Stimulated activated CD4-positive, alpha-beta T cell treated with anti-CD3 and anti-CD28 coated beads, Interleukin-1b, Interleukin-23, amount 100 ng/mL, for 4 hours (primary cell): ENCODE measurements around the gene DENND4B.

Experiments used
- DNase-seq, 2 donors: peaks; one replicate each; pipeline ENCODE4 v3.0.0-alpha.2; 2020; ENCODE audit warnings: low read depth in 2 of 2

DENND4B gene

DNA sequence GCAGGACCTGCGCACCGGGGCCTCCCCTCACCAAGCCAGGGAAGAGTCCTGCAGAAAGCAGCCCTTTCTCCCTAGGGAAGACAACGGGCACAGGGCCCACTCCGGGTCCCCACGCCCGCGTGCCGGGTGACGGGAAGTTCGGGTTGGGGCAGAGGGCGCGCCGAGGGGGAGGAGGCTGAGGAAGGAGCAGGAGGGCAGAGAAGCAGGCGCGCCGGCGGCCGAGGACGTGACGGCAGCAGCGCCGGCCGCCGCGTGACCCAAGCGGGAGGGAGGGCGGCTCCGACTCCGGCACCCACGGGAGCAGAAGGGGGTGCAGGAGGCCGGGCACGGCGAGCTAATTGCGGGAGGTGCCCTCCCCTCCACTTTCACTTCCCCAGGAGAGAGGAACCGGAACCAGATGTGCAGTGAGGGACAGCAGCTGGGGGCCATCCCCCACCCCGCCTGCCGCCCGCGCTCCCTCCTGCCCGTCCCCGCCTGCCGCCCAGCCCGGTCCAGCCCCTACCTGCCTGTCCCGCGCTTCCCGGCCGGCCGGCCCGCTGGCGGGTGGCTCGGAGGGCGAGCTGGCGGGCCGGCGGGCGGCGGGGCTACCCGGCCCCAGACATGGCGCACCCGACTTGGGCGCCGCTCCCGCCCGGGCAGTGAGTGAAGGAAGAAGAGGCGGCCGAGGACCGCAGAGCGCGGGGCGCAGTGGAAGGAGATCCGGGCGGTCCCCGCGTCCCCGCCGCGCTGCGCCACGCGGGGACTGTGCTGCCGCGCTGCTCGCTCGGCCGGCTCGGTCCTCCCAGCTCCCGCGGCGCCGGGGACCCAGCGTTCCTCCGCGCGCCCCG, 510 bp downstream of the DENND4B start:
- peak; percentile 41 to 62 for DNase-seq

DNA sequence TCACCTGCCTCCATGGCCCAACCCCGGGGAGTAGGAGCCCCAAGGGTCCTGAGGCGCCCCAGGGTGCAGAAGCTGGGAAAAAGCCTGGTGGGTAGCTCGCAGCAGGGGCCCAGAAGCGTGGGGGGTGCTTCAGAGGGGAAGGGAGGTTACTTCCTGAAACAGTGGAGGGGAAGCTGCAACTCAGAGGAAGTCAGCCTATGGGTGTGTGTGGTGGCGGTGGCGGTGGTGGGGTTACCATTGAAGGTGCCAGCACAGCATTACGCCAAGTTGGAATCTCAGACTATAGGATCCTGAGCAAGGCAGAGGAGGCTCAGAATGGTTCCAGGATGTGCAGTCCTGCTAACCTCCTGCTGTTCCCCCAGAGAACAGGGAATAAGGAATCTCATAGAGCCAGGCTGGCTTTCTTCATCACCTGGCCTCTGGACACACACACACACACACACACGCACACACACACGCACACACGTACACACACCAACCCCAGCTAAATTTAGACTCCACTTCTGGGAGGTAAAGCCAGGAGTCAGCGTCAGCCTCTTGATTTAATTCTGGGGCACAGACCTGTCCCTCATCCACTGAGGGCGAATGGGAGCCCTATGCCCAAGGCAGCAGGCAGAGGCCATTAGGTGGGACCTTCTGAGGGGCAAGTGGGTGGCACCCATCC, 1.3 kb downstream of the DENND4B start:
- DNase-seq: peak; percentile 53 to 56

DNA sequence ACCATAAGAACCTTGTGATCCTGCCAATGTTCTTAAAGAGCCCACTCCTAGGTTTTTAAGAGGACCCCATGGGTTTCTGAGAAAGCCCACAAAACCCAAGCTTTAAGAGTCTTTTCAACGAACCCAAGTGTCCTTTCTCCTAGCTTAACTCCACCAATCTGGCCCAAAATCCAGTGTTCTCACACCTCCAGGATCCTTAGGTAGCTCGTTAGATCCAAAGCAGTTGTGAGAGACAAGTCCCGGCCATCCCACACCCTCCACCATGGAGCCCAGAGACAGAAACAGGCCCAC, 1.7 kb downstream of the DENND4B start:
- DNase-seq: no peak

DNA sequence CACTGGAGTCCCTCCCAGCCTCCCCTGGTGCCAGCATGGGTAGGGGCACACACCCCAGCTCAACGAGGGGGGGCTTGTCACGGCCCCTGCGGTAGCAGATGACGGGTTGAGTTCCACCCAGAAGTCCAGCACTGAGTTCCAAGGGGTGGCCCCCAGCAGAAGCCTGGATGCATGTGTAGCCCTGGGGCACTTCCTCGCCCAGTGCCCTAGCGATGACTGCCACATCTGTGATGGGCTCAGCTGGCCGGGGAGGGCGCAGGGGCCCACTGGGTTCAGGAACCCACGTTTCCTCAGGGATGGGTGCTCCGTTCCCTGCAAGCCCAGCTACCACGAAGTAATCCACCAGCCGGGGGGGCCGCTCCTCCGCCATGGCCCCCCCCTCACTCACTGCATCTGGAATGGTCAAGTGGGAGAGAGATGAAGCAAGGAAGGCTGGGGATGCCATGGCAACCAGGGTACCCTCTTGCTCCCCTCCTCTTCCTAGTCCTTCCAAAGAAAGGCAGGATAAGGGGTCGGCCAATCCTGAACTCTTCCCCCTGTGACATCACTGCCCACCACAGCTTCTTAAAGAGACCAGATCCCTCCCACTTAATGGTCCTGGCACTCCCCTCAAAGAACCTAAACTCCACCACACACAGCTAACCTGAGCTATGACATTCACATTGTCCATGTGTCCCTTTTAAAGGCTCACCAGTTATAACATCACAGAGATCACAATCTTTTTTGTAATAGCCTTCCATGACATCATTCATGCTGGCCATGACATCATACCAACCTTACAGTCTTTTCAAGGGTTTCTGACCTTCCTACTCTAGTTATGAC, 2.3 kb downstream of the DENND4B start:
- no peak for DNase-seq

DNA sequence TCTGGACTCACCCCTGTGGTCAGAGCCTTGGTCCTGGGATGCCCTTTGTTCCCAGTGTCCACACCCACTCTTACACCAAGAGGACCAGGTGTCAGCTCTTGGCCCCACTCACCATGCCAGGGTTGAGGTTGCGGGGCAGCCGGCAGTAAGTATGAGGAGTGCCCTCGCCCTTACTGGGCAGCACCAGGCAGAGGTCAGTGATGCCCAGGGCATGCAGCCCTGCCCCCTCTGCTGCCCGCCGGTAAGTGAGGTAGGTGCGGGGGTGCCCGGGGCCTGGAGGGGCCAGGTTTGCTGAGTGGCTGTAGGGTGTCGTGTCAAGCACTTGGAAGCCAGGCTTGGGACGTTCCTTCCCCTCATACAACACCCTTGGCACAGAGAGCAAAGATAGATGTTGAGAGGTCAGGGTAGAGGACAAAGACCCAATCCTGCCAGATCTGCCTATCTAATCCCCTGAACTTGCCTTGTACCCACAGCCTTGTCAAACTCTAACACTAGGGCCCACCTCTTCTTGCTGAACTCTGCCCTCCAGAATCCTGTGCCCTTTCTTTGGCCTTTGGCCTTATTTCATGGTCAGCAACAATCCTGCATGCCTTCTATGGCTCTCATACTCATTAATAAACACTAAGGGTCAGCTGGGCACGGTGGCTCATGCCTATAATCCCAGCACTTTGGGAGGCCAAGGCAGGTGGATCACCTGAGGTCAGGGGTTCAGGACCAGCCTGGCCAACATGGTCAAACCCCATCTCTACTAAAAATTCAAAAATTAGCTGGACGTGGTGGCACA, 3.6 kb downstream of the DENND4B start:
- no peak for DNase-seq

DNA sequence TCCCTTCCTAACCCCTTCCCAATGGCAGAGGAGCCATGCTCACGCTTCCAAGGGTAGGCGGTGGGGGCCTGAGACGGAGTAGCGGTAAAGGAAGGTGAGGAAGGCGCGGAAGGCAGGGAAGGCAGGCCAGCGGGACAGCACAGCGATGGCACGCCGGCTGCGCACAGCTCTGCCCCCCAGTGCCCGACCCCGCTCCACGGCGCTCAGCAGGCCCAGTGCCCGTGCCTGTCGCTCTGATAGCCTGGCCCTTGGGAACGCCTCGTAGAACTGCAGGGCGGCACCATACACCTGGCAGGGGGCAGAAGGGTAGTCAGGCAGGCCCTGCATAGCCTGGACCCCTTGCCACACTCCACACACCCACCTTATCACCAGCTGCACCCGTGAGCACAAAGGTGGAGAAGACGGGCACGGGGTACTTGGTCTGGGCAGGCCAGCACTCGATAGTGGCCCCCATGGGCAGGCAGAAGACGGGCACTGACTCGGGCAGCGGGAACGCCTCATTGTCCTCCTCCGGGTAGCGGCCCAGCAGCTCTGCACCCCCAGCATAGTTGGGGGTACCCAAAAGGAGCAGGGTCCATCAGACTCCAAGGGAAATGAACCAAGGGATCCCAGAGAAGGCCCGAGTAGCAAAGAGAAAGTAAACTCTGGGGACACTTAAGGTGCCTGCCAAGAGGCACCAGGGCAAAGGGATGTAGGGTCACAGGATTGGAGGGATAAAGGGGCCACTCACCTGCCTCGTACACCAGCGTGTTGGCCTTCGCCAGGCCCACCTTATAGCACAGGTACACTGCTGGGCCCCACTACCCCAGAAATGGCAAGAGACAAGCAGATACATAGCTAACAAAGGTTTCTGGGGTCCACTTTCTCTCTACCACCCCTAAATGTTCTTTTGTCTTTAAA, 4.4 kb downstream of the DENND4B start:
- DNase-seq: no peak

DNA sequence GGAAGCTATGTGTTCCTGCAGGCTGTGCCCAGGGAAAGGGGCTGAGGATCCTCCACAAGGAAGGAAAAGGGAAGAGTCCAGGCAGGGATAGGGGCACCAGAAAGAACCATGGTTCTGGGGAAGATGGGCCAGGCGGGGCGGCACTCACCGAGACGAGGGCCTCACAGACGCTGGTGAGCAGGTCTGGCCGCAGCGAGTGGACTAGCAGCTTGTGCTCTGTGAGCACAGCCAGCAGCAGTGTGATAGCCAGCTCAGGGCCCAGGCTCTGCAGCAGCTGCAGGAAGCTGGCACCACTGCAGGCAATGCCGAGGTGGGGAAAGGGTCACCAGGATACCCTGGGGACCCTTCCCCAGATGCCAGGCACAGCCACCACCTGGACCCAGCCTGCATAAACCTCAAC, 5.8 kb downstream of the DENND4B start:
- no peak for DNase-seq

DNA sequence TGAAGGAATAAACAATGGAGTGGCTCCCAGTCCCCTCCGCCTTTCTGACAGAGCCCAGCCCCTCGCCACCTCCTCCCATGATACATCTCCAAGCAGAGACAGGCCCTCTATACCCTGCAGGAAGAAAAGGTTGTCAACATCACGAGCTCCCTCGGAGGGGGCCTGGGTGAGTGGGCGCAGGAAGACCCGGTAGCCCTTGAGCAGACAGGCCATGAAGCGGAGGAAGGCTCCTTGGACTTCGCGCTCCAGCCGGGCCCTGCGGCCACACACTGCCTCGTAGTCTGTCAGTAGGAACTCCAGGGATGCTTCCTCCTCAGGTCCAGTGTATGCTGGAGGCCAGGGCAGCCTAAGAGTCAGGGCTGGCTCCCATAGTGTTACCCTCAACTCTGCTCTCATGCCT, 7.0 kb downstream of the DENND4B start:
- no peak for DNase-seq

DNA sequence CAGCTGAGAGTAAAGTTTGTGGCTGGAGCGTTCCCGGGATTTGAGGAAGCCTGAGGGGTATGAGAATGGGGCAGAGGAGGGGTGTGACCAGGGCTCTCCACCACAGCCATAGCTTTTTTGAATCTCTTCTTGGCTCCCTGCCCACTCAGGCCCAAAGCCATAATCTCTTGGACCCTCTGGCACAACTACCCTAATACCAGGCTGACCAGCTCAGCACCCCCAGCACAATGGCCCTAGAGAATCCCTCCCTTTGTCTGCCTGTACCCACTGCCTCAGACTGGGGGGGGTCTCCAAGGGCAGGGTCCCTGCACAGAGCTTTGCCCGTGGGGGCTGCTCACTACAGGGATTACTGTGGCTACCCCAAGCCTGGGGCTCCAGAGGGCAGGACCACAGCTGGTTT, 7.5 kb downstream of the DENND4B start:
- DNase-seq: no peak

DNA sequence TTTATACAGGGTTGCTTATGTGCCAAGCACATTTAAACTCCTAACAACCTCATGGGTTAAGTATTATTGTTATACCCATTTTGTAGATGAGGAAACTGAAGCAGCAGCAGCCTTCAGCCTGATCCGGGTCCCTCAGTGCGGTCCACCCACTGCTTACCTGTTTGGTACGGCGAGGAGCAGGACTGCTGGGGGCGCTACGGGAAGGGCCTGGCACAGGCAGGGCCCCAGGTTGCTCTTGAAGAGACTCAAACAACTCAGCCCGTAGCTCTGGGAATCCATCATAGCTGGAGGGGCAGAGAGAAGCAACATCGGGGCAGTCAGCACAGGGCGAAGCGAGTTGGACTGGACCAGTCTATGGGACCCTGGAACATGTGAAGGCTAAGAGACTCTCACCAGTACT, 9.2 kb downstream of the DENND4B start:
- DNase-seq: no peak

DNA sequence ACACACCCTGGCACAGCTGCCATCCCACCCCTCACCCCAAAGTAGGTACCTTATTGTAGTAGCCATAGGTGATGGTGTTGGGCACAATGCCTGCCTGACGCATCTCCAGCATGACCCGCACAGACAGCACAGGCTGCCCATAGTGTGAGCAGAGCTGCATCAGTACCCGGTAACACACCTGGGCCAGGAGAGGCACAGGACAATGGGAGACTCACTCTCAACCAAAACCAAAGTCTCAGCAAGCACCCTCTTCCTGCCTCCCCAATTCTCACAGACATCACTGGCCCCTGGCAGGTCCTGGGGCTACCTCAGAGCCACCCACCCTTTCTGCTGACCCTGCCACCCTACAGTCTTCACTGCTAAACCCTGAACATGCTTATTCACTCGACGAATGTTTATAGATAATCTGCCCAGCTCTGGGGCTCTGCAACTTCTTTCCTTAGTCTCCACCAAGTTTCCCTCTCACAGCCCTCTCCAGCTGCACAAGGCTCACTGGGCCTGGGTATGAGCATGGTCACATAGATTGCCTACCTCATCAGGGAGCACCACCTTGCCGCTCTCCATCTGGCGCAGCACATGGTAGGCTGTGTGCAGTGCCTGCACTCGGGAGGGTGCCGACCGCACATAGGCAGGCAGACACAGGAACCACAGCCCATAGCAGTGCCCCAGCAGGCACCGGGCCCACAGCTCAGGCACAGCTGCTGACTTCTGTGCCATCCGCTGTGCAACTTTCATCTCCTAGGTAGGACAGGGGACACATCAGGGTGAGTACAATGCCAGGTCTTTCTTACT, 10.3 kb downstream of the DENND4B start:
- no peak for DNase-seq

DNA sequence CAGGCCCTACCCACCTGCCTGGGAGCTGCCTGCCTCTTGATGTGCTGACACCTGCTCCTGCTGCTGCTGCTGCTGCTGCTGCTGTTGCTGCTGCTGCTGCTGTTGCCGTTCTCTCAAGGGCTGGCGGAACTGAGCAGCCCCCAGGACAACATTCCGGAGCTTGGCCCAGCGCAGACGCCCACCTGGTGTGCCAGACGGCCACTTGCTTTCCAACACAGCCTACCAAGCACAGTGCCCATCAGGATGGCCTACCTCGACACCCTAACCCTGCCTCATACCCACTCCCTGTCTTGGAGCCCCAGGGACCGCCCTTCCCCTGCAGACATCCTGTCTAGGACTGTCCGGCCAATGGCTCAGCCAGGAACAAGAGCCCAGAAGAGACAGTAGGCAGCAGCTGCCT, 11.8 kb downstream of the DENND4B start:
- DNase-seq: no peak

DNA sequence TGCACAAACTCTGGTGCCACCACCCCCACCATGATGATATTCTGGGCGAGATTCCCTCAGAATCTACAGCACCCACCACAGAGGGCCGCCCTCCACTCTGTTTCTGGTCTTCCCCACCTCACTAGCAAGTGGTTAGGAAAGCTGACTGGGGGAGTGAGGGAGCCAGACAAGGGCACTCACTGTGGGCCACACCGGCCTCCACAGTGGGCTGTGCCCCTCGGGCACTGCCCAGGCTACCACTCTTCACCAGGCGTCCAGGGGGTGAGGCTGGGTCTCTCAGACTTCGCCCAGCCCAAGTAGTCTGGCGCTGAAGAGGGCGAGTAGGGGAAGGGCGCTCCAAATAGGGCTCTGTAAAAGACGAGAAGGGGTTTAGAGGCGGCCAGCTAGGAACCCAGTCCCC, 12.6 kb downstream of the DENND4B start:
- DNase-seq: no peak

DNA sequence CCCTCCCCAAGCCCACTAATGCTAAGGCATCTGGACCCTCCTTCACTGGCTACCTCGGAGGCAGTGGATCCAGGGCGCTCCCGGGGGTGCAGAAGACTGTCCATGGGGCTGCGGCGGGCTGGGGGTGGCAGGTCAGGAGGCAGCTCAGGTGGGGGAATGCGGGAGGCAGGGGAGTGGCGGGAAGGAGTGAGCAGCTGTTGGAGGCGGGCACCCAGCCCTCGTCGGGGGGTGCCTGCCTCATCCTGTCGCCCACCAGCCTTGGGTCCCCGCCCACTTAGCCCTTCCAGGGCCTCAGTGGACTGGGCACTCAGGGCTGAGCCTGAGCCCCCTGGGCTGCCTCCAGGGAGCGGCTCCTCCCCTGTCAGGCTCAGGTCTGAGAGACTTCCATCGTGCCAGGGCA, 13.1 kb downstream of the DENND4B start:
- DNase-seq: no peak

DNA sequence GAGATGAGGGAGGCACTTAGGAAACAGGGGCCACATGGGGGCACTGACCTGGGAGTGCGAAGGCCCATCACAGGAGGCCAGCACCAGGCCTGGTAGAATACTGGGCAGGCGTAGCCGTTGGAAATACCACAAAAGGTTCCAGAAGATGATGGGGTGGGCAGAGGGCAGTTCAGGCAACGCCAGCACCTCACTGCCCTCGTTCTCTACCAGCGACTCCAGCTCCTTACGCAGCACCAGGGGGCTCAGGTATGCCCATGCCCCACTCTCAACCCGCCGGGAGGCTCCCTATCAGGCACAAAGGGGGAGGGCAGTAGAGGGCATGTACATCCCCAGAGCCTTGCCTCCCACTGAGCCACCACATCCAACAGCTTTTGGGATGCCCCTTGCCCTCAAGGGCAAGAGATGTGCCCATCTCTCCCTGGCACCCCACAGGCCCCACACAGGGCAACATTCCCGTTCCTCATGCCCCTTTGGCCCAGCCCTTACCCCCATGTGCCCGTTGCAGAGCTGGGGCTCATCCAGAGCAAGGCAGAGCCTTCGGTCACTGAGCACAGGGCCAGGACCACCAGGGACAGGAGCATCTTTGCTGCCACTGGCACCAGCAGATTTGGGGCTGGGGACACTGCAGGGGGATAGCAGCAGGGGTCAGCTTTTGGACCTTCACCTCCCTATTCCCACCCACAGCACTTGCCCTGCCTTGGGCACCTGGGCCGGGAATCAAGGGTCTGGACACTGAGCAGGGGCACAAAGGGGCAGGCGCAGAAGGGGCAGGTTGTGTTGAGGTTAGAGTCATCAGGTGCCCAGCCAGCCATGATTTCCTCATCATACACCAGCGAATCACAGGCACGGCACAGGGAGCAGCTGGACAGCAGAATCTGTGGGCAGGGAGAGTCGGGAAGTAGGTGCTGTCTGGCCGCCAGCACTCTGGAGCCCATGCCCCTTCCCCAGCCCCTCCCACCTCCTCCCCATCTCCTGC, 14.1 kb downstream of the DENND4B start:
- no peak for DNase-seq

DNA sequence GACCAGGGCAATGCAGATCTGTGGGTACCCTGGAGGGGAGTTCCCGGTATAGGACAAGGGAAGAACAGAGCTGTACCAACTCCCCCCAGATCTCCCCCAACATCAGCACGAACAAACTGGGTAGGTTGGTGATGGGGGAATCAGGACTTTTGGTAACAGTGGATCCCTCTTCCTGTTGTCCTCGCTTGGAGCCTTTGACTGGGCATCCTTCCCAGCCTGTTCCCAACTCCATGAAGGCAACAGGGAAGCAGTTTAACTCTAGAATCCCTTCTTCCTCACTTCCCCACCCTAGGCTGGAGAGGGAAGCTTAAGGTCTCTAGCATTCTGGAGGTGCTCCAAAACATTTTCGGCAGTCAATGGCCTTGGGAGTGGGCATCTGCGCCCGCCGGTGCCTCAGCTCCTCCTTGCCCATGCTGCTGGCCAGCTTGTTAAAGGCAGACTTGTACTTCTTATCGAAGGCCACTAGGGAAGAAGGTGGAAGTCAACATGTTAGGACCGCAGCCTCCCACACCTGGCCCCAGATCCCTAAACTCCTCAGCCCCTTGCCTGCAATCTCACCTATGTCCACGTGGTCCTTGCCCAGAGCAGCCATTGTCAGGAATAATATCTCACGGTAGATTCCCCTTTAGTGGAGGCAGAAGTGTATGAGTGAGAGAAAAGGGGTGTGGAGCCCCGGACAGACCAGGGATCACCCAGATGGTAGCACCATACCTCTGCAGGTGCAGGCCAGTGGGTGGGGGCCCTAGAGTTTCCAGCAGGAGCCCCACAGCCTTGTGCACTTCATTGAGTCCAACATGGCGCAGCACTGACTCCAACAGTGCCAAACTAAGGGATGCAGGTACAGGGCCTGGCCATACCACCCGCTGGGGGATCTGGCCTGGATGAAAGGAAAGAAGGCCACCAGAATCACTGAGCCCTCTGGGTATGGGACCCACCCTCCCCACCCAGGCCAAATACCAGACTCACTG, 16.3 kb downstream of the DENND4B start:
- DNase-seq: no peak

DNA sequence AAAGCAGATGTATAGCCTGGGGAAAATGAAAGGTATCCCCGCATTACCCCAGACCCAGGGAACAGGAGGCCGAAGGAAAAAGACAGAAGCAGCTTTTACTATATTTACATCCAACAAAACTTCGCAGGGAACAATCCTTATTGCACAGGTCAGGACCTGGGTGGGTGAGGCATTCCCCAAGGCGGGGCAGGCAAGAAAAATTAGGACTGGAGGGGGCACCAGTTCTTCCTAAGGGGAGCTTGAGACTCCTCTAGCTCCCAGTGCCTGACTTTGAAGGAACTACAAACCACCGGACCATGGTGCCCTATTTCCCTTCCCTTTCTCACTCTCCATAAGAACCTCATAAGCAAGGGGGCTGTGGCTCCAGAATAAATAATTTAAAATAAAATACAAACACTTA, 17.1 kb downstream of the DENND4B start:
- DNase-seq: no peak
